ENCODE data around the gene PTGS1.

The PTGS1 gene

GRCh38 chr9:122372856-122373845 lies 2.3 kb downstream of the PTGS1 start:
- DNase-seq (ENCODE audit: low read depth in 1 of 2, low spot score in 1 of 2): no peak

- DNase-seq (ENCODE audit: low read depth in 1 of 2, low spot score in 1 of 2): no peak
Observed at GRCh38 chr9:122374885-122375420, 4.1 kb downstream of the PTGS1 start.

DNA sequence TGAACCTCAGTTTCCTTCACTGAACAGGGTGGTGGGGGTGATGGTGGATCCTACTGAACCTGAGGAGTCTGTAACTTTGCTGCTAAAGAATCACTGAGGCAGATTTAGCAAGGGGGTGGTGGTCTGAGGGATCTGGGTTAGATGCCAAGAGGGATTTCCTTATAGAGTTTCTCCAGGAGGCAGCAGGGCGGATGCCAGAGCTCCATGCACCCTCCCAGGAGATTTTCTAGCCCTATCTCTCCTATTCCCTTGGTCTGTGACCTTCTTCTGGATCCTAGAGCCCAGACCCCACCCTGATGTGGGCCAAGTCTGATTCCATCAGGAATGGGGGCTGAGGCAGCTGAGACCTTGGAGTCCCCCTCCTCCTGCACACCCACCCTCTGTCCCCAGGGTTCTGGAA lies 6.0 kb downstream of the PTGS1 start:
- DNase-seq (ENCODE audit: low read depth in 1 of 2, low spot score in 1 of 2): no peak

DNA sequence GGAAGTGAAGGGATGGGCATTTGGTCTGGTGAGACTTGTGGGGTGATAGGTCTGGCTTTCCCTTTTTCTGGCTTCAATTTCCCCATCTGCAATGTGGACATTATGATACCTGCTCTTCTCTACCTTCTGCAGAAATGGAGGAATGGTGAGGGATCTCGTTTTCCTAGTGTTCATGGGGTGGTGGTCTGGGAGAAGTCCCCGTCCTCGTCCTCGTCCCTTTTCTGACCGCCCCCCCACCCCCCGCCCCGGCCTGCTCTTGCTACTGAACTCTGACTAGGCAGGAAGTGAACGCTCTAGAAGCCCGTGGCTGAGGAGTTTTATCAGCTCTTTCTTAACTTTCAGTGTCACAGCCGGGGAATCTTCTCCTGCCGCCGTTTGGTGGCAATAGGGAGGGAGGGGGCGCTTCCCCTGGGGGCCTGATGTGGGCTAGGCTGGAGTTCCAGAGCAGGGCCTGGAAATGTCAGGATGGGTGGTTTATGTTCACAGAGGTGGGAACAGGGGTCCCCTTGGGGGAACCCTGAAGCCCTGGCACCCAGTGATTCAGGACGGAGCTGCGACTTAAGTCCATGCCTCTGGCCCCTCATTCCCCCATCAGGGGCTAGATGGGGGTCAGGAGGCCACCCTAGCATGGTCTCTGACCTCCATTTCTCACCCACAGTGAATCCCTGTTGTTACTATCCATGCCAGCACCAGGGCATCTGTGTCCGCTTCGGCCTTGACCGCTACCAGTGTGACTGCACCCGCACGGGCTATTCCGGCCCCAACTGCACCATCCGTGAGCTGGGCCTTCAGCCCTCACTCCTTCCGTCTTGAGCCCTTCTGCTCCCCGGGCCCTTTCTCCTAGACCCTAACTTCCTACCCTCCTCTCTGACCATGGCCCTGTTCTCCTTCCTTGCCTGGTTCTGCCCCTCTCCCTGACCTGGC lies 6.7 kb downstream of the PTGS1 start:
- no peak for DNase-seq (ENCODE audit: low read depth in 1 of 2, low spot score in 1 of 2)

DNA sequence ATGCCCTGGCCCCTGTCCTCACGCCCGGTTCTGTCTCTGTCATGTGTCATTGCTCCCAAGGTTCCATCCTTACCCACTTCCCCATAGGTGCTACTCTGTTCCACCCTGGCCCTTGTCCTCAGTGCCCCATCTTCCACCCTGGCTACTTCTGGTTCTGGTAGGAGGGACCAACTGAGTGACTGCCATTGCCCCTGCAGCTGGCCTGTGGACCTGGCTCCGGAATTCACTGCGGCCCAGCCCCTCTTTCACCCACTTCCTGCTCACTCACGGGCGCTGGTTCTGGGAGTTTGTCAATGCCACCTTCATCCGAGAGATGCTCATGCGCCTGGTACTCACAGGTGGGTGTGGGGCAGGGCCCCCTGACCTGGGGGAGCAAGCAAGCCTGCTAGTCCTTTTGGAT lies 7.4 kb downstream of the PTGS1 start:
- DNase-seq (ENCODE audit: low read depth in 1 of 2, low spot score in 1 of 2): no peak

GRCh38 chr9:122379340-122379739 lies 8.5 kb downstream of the PTGS1 start:
- no peak for DNase-seq (ENCODE audit: low read depth in 1 of 2, low spot score in 1 of 2)

- no peak for DNase-seq (ENCODE audit: low read depth in 1 of 2, low spot score in 1 of 2)
Observed at GRCh38 chr9:122380293-122380692, 9.5 kb downstream of the PTGS1 start.

DNA sequence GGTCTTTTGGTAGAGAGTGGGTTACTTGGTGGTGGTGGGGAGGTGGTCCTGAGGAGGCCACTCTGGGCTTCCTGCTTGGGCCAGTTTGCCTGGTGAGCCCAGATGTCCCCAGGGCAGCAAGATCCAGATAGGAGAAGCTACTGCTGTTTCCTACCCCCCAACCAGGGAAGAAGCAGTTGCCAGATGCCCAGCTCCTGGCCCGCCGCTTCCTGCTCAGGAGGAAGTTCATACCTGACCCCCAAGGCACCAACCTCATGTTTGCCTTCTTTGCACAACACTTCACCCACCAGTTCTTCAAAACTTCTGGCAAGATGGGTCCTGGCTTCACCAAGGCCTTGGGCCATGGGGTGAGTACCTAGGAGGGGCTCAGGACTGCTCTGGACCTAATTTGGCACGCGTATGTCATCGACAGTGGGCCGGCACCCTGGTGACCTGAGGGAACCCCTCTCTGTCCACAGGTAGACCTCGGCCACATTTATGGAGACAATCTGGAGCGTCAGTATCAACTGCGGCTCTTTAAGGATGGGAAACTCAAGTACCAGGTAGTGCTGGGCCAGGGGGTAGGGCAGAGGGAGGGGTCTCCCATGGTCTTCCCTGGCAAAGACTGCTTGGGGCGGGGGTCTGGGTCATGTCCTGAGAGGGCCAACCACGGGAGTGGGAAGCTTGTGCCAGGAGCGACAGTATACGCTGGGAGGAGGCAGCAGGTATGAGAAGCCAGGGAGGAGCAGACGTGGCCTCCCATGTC lies 10.6 kb downstream of the PTGS1 start:
- DNase-seq (ENCODE audit: low read depth in 1 of 2, low spot score in 1 of 2): no peak

- no peak for DNase-seq (ENCODE audit: low read depth in 1 of 2, low spot score in 1 of 2)
Observed at GRCh38 chr9:122382901-122383850, 12.4 kb downstream of the PTGS1 start.

GRCh38 chr9:122383992-122384461 lies 13.2 kb downstream of the PTGS1 start:
- DNase-seq (ENCODE audit: low read depth in 1 of 2, low spot score in 1 of 2): no peak

GRCh38 chr9:122386311-122386872 lies 15.6 kb downstream of the PTGS1 start:
- DNase-seq (ENCODE audit: low read depth in 1 of 2, low spot score in 1 of 2): no peak

DNA sequence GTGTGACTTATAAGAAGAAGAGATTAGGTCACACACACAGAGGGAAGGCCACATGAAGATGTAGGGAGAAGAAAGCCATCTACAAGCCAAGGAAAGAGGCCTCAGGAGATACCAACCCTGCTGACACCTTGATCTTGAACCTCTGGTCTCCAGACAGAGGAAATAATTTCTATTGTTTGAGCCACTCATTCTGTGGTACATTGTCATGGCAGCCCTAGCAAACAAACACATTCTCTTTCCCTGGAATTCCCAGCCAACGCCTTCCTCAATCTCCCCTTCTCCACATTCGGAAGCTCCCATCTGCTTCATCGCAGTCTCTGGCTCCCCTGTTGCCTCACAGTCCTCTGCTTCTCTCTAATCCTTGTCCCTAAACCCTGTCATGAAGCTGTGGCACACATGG lies 16.7 kb downstream of the PTGS1 start:
- DNase-seq (ENCODE audit: low read depth in 1 of 2, low spot score in 1 of 2): no peak

DNA sequence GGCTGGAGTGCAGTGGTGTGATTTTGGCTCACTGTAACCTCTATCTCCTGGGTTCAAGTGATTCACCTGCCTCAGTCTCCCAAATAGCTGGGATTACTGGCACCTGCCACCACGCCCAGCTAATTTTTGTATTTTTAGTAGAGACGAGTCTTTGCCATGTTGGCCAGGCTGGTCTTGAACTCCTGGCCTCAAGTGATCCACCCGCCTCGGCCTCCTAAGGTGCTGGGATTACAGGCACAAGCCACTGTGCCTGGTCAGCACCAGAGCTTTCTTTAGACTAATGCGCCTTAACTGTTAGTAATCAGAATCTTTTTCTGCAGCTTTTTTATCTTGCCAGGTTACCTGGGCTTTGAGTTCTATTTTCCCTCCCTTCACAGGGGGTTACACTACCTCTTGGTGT lies 18.4 kb downstream of the PTGS1 start:
- DNase-seq (ENCODE audit: low read depth in 1 of 2, low spot score in 1 of 2): no peak

GRCh38 chr9:122389799-122390481 lies 19.1 kb downstream of the PTGS1 start:
- no peak for DNase-seq (ENCODE audit: low read depth in 1 of 2, low spot score in 1 of 2)

- no peak for DNase-seq (ENCODE audit: low read depth in 1 of 2, low spot score in 1 of 2)
Observed at GRCh38 chr9:122392284-122392683, 21.5 kb downstream of the PTGS1 start.

DNA sequence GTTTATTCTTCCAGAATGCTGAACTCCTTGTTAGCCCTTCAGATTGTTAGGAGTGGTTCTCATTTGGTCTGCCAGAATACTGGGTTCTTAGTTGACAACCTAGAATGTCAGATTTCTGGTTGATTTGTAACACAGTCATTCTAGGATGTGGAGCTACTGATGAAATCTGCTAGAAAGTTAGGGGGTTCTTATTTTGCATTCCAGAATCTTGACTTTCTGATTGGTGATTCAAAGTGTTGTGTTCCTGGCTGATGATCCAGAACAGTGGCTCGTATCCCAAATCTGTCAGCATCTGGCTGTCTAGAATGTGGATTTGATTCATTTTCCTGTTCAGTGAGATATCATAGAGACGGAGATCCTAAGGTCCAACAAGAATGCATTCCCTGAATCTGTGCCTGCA lies 21.9 kb downstream of the PTGS1 start:
- no peak for DNase-seq (ENCODE audit: low read depth in 1 of 2, low spot score in 1 of 2)

GRCh38 chr9:122393284-122393983 lies 22.6 kb downstream of the PTGS1 start:
- no peak for DNase-seq (ENCODE audit: low read depth in 1 of 2, low spot score in 1 of 2)

Measured in activated CD4-positive, alpha-beta T cell treated with anti-CD3 and anti-CD28 coated beads, Interleukin-2, amount 50 U/mL, for 24 hours (primary cell).